ENCODE measurements around the gene PPFIA4. TPM values are rescaled to one million over a fixed set of nuclear protein-coding genes. Genes with fewer than 3 reads are reported as not detected.

The PPFIA4 gene
- total RNA-seq, 1 experiment from 2014 or later, result 3.0 TPM

DNA sequence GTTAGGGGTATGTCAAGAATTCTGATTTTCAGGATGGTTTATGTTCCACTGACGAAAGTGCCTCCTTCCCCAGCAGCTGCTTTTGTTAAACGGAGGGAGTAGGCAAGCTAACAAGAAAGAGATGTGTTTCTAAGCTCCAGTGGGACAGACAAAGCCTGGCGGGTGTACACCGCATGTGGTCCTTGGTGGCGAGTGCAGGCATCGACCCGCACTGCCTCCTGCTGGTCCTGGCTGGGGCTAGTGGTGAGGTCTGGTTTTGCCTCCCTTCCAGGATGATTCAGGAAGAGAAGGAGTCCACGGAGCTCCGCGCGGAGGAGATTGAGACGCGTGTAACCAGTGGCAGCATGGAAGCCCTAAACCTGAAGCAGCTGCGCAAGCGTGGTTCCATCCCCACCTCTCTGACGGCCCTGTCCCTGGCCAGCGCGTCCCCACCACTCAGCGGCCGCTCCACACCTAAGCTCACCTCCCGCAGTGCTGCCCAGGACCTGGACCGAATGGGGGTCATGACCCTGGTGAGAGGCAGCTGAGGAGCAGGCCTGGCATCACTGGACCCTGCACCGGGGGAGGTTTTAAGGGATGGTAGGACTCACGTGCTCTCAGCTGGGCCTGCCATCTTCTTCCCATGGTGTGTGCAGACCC lies 29.0 kb downstream of the PPFIA4 start:
- peak; percentile 44 for DNase-seq (ENCODE audit: low spot score)
- TF ChIP-seq EZH2 (IDR thresholded peaks at IDR 0.05; ENCODE audit: borderline replicate concordance, low read depth, low read length, poor library complexity, severe bottlenecking), result no peak
- TF ChIP-seq, protein P1, sequence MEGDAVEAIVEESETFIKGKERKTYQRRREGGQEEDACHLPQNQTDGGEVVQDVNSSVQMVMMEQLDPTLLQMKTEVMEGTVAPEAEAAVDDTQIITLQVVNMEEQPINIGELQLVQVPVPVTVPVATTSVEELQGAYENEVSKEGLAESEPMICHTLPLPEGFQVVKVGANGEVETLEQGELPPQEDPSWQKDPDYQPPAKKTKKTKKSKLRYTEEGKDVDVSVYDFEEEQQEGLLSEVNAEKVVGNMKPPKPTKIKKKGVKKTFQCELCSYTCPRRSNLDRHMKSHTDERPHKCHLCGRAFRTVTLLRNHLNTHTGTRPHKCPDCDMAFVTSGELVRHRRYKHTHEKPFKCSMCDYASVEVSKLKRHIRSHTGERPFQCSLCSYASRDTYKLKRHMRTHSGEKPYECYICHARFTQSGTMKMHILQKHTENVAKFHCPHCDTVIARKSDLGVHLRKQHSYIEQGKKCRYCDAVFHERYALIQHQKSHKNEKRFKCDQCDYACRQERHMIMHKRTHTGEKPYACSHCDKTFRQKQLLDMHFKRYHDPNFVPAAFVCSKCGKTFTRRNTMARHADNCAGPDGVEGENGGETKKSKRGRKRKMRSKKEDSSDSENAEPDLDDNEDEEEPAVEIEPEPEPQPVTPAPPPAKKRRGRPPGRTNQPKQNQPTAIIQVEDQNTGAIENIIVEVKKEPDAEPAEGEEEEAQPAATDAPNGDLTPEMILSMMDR (conservative IDR thresholded peaks at IDR 0.05; ENCODE audit: low read depth, low read length), result peak; percentile 39; the same call in 1 of the 2 replicates
- no peak overlapping the region for H3K4me3 ChIP-seq (ENCODE audit: low read depth, low read length, poor library complexity, severe bottlenecking)
- H3K27me3 ChIP-seq (replicated peaks; ENCODE audit: insufficient read depth, low read depth, low read length, poor library complexity), result no peaks in the 10 kb centered on the region
- peaks cover 9% of the 10 kb centered on the region for H3K4me1 ChIP-seq (ENCODE audit: insufficient read depth, low read length, poor library complexity, severe bottlenecking)
- ChIA-PET CTCF (interaction anchor here (1.1 to 1.5 kb wide), 3 partner anchors 9 to 16 kb away, joined by 3 to 5 read pairs (median 3); no protein-coding TSS in a partner anchor), POLR2A (ENCODE audit: low non-redundant PET) (no interaction called here)
- H3K27ac ChIP-seq (ENCODE audit: low read depth, low read length, poor library complexity, severe bottlenecking), result no peak overlapping the region
- no TSS peak for BruUV-seq (replicated peaks)
- no peaks in the 10 kb centered on the region for H3K36me3 ChIP-seq (ENCODE audit: insufficient read depth, low read length, poor library complexity, severe bottlenecking)
- intact Hi-C loops (cut with micrococcal nuclease; ENCODE audit: unreplicated experiment), result no loop called here
- no peaks in the 10 kb centered on the region for H3K9me3 ChIP-seq (ENCODE audit: low read depth, low read length, poor library complexity, severe bottlenecking)

DNA sequence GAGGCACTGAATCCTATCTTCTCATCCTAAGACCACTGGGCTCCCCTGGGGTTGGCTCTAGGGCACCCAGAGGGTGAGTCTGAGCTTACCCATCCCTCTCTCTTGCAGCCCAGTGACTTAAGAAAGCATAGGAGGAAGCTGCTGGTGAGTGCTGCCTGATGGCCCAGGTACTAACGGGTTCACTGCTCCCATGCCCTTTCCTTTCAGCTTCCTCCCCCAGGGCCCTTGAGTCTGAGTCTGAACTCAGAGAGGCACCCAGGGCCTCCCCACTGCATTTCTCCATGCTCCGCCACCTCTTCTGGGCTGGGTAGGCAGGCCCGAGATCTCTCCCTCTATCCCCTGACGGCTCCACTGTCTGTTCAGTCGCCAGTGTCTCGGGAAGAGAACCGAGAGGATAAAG lies 29.7 kb downstream of the PPFIA4 start:
- Histone ChIP-seq H3K36me3 (ENCODE audit: insufficient read depth, low read length, poor library complexity, severe bottlenecking) (no peaks in the 10 kb centered on the region), H3K4me3 (ENCODE audit: low read depth, low read length, poor library complexity, severe bottlenecking) (no peak overlapping the region), H3K9me3 (ENCODE audit: low read depth, low read length, poor library complexity, severe bottlenecking) (no peaks in the 10 kb centered on the region), H3K27ac (ENCODE audit: low read depth, low read length, poor library complexity, severe bottlenecking) (no peak overlapping the region), H3K4me1 (ENCODE audit: insufficient read depth, low read length, poor library complexity, severe bottlenecking) (peaks cover 9% of the 10 kb centered on the region), H3K27me3 (replicated peaks; ENCODE audit: insufficient read depth, low read depth, low read length, poor library complexity) (no peaks in the 10 kb centered on the region)
- POLR2A ChIA-PET (ENCODE audit: low non-redundant PET), result no interaction called here
- TF ChIP-seq, protein P1 (conservative IDR thresholded peaks at IDR 0.05; ENCODE audit: low read depth, low read length), result no peak
- no peak for TF ChIP-seq EZH2 (IDR thresholded peaks at IDR 0.05; ENCODE audit: borderline replicate concordance, low read depth, low read length, poor library complexity, severe bottlenecking)
- intact Hi-C loops (cut with micrococcal nuclease; ENCODE audit: unreplicated experiment), result no loop called here
- CTCF ChIA-PET, result no interaction called here
- no TSS peak for BruUV-seq (replicated peaks)
- no peak for DNase-seq (ENCODE audit: low spot score)

DNA sequence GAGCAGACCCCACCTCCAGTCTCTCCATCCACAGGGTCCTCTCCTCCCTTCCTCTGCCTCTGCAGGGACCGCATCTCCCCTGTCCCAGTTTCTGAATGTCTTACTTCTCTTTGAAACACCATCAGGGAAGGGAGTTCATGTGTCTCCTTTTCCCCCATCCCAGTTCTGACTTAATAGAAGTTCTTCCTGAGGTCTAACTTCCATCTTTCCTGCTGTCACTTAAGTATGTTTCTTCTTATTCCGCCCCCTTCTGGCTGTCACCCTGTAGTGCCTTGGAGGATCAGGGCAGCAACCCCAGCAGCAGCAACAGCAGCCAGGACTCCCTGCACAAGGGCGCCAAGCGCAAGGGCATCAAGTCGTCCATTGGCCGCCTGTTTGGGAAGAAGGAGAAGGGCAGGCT lies 30.2 kb downstream of the PPFIA4 start:
- Histone ChIP-seq H3K4me1 (ENCODE audit: insufficient read depth, low read length, poor library complexity, severe bottlenecking) (peaks cover 8% of the 10 kb centered on the region), H3K36me3 (ENCODE audit: insufficient read depth, low read length, poor library complexity, severe bottlenecking) (no peaks in the 10 kb centered on the region), H3K27ac (ENCODE audit: low read depth, low read length, poor library complexity, severe bottlenecking) (no peak overlapping the region), H3K27me3 (replicated peaks; ENCODE audit: insufficient read depth, low read depth, low read length, poor library complexity) (no peaks in the 10 kb centered on the region), H3K9me3 (ENCODE audit: low read depth, low read length, poor library complexity, severe bottlenecking) (no peaks in the 10 kb centered on the region), H3K4me3 (ENCODE audit: low read depth, low read length, poor library complexity, severe bottlenecking) (no peak overlapping the region)
- BruUV-seq (replicated peaks), result no TSS peak
- intact Hi-C loops (cut with micrococcal nuclease; ENCODE audit: unreplicated experiment), result no loop called here
- POLR2A ChIA-PET (ENCODE audit: low non-redundant PET), result no interaction called here
- TF ChIP-seq, protein P1 (conservative IDR thresholded peaks at IDR 0.05; ENCODE audit: low read depth, low read length), result peak; percentile 35; the same call in 1 of the 2 replicates
- TF ChIP-seq EZH2 (IDR thresholded peaks at IDR 0.05; ENCODE audit: borderline replicate concordance, low read depth, low read length, poor library complexity, severe bottlenecking), result no peak
- CTCF ChIA-PET, result no interaction called here
- no peak for DNase-seq (ENCODE audit: low spot score)

All from A673 (cell line).